Astrocyte (in vitro differentiated cells and primary cell): Measurements from ENCODE around the gene CDH13. TPM values are rescaled to one million over a fixed set of nuclear protein-coding genes. Genes with fewer than 3 reads are reported as not detected.
"Not testable (repeated sequence)": the region's sequence is repeated elsewhere in the genome, so short reads cannot be mapped to it uniquely, and the experiment has no call there.

Experiments used
- DNase-seq: peaks from one replicate; pipeline ENCODE4 v3.0.0-alpha.2; 2010; ENCODE audit warnings: low read depth
- FAIRE-seq: peaks from 2 replicates; lab custom pipeline; 2011; peaks lifted over from hg19 to GRCh38; lab: Jason Lieb, UNC
- H2AFZ ChIP-seq: 2 replicates; pipeline ENCODE4 v1.6.0; 2012; ENCODE audit warnings: low read depth, low read length, inconsistent platforms
- H3K27ac ChIP-seq: 2 replicates; pipeline ENCODE4 v1.5.1; 2011; ENCODE audit warnings: low read depth, low read length, inconsistent platforms
- H3K27me3 ChIP-seq: 2 replicates; pipeline ENCODE4 v1.6.0; 2011; ENCODE audit warnings: low read length, inconsistent platforms; ENCODE audit not compliant: insufficient read depth
- H3K36me3 ChIP-seq: 2 replicates; pipeline ENCODE4 v1.5.1; 2011; ENCODE audit warnings: low read length, inconsistent platforms; ENCODE audit not compliant: insufficient read depth
- H3K4me1 ChIP-seq: 2 replicates; pipeline ENCODE4 v1.5.1; 2011; ENCODE audit warnings: low read length, inconsistent platforms; ENCODE audit not compliant: insufficient read depth
- H3K4me2 ChIP-seq: 2 replicates; pipeline ENCODE4 v1.6.0; 2012; ENCODE audit warnings: low read length, inconsistent platforms
- H3K4me3 ChIP-seq: 2 replicates; pipeline ENCODE4 v1.5.1; 2011; ENCODE audit warnings: low read depth, mild to moderate bottlenecking, low read length, inconsistent platforms; ENCODE audit not compliant: insufficient read depth
- H3K79me2 ChIP-seq: 2 replicates; pipeline ENCODE4 v1.6.0; 2012; ENCODE audit warnings: mild to moderate bottlenecking, low read length, inconsistent platforms; ENCODE audit not compliant: insufficient read depth
- H3K9ac ChIP-seq: 2 replicates; pipeline ENCODE4 v1.6.0; 2012; ENCODE audit warnings: mild to moderate bottlenecking, low read length, inconsistent platforms
- H3K9me3 ChIP-seq: 2 replicates; pipeline ENCODE4 v1.5.1; 2012; ENCODE audit warnings: low read depth, mild to moderate bottlenecking, low read length, inconsistent platforms; ENCODE audit not compliant: insufficient read depth
- H4K20me1 ChIP-seq: 2 replicates; pipeline ENCODE4 v1.6.0; 2012; ENCODE audit warnings: low read length, inconsistent platforms; ENCODE audit not compliant: insufficient read depth
- H3K27ac Mint-ChIP-seq: one replicate; pipeline ENCODE4 v1.8.0; 2021; ENCODE audit warnings: mild to moderate bottlenecking, mixed read lengths; ENCODE audit not compliant: unreplicated experiment
- H3K27me3 Mint-ChIP-seq: one replicate; pipeline ENCODE4 v1.8.0; 2021; ENCODE audit warnings: low read depth, mixed read lengths; ENCODE audit not compliant: unreplicated experiment
- H3K36me3 Mint-ChIP-seq: one replicate; pipeline ENCODE4 v1.8.0; 2021; ENCODE audit warnings: low read depth, mixed read lengths; ENCODE audit not compliant: unreplicated experiment
- H3K4me1 Mint-ChIP-seq: one replicate; pipeline ENCODE4 v1.8.0; 2021; ENCODE audit warnings: low read depth, mixed read lengths; ENCODE audit not compliant: unreplicated experiment
- H3K4me3 Mint-ChIP-seq: one replicate; pipeline ENCODE4 v1.8.0; 2021; ENCODE audit warnings: mild to moderate bottlenecking, moderate library complexity, mixed read lengths; ENCODE audit not compliant: unreplicated experiment
- H3K9me3 Mint-ChIP-seq: one replicate; pipeline ENCODE4 v1.8.0; 2021; ENCODE audit warnings: mild to moderate bottlenecking, mixed read lengths; ENCODE audit not compliant: unreplicated experiment
- EZH2 ChIP-seq: IDR thresholded peaks from 2 replicates; pipeline ENCODE4 v1.6.1; 2012; ENCODE audit warnings: mild to moderate bottlenecking, low read length, inconsistent platforms; ENCODE audit not compliant: insufficient read depth
- total RNA-seq: library from RNA; stranded (reverse); gene quantifications from 2 replicates; pipeline ENCODE4 v1.2.1, GENCODE V29; 2021
- TF ChIP-seq, protein P1 (sequence below): IDR thresholded peaks from 2 replicates; pipeline ENCODE4 v1.5.1; 2011; ENCODE audit warnings: low read depth, mild to moderate bottlenecking, inconsistent platforms, low read length, moderate library complexity; ENCODE audit not compliant: insufficient read depth

The CDH13 gene
- total RNA-seq, 1 donor from 2014 or later, result 41.7 TPM

DNA sequence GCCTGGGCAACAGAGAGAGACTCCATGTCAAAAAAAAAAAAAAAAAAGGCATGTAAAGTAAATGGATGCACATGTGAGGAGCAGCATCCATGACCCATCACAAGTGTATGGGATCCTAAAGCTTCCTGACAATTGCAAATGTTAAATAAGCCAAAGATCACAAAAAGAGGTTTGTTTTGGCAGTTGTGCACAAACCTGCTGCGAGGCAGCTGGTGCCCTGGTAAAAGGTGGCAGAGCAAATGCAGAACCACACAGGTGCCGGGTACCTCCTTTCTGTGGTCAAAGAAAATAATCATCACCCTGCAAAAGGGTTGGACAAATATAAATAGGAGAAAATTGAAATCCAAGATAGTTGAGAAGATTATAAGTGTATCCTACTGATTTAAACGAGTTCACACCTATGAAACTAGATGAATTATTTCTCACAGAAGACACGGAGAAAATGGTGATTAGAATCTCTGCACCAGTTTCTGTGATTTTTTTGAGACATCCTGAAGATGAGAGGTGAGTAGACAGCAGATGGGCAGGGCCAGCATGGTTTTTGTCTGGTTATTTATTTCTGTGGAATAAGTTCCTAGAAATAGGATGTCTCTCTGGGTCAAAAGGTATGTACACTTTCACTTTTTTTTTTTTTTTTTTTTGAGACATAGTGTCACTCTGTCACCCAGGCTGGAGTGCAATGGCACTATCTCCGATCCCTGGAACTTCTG, 291.3 kb downstream of the CDH13 start:
- Histone ChIP-seq H3K4me1 (no peaks in the 10 kb centered on the region), H2AFZ (no peak overlapping the region), H3K9me3 (no peaks in the 10 kb centered on the region), H3K36me3 (no peaks in the 10 kb centered on the region), H3K27me3 (no peaks in the 10 kb centered on the region), H3K4me3 (no peak overlapping the region), H4K20me1 (peaks cover 14% of the 10 kb centered on the region), H3K27ac (no peak overlapping the region), H3K9ac (no peak overlapping the region), H3K79me2 (no peaks in the 10 kb centered on the region), H3K4me2 (no peak overlapping the region)
- H3K36me3 Mint-ChIP-seq, result peaks cover 2% of the 10 kb centered on the region
- DNase-seq, result no peak
- H3K27me3 Mint-ChIP-seq, result no peaks in the 10 kb centered on the region
- no peak for FAIRE-seq
- H3K27ac Mint-ChIP-seq, result no peak overlapping the region
- H3K4me1 Mint-ChIP-seq, result no peaks in the 10 kb centered on the region
- H3K9me3 Mint-ChIP-seq, result no peaks in the 10 kb centered on the region
- TF ChIP-seq, protein P1, sequence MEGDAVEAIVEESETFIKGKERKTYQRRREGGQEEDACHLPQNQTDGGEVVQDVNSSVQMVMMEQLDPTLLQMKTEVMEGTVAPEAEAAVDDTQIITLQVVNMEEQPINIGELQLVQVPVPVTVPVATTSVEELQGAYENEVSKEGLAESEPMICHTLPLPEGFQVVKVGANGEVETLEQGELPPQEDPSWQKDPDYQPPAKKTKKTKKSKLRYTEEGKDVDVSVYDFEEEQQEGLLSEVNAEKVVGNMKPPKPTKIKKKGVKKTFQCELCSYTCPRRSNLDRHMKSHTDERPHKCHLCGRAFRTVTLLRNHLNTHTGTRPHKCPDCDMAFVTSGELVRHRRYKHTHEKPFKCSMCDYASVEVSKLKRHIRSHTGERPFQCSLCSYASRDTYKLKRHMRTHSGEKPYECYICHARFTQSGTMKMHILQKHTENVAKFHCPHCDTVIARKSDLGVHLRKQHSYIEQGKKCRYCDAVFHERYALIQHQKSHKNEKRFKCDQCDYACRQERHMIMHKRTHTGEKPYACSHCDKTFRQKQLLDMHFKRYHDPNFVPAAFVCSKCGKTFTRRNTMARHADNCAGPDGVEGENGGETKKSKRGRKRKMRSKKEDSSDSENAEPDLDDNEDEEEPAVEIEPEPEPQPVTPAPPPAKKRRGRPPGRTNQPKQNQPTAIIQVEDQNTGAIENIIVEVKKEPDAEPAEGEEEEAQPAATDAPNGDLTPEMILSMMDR, result no peak
- H3K4me3 Mint-ChIP-seq, result no peak overlapping the region

DNA sequence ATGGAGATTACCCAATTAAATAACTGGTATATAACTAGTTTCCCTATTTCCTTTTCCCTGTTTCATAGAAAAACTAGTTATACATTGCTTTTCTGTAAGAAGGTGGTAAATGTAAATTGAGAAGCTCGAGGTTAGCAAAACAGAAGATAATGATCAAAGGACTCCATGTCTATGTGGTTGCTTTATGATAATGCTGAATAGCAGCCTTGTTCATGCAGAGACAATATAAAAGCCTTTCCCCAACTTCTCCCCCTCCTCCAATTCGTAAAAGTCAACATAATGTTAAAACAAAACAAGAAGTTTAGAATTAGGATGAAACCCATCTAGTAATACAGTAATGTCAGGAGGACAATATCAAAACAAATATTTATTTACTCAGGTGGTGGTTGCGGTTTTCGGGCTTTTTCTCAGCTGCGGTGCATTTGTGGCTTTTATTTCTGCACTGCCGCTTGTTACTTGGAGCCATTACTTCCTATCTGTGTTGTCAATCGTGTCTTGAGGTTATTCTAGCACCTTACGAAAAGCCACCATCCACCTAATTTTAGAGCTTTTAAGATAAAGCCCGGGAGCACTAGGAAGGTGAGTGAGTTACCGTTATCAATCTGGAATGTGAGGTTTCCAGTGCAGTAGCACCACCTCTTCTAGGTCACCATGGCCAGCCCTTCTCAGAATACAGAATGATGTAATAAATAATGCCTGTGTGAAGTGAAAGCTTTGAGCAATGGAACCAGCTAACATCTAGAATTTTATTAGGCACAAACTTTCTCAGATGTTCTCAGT, 297.5 kb downstream of the CDH13 start:
- DNase-seq (no peak), FAIRE-seq (no peak)
- Histone ChIP-seq H2AFZ (no peak overlapping the region), H3K9ac (no peak overlapping the region), H3K27ac (no peak overlapping the region), H3K79me2 (no peaks in the 10 kb centered on the region), H3K4me3 (no peak overlapping the region), H3K4me2 (no peak overlapping the region), H3K9me3 (no peaks in the 10 kb centered on the region), H3K27me3 (no peaks in the 10 kb centered on the region), H3K4me1 (no peaks in the 10 kb centered on the region), H4K20me1 (no peaks in the 10 kb centered on the region), H3K36me3 (no peaks in the 10 kb centered on the region)
- H3K27me3 Mint-ChIP-seq, result no peaks in the 10 kb centered on the region
- peaks cover 2% of the 10 kb centered on the region for H3K9me3 Mint-ChIP-seq
- no peak overlapping the region for H3K27ac Mint-ChIP-seq
- peaks cover 2% of the 10 kb centered on the region for H3K4me1 Mint-ChIP-seq
- TF ChIP-seq EZH2, result no peak
- TF ChIP-seq, protein P1, result no peak
- no peaks in the 10 kb centered on the region for H3K36me3 Mint-ChIP-seq
- no peak overlapping the region for H3K4me3 Mint-ChIP-seq

DNA sequence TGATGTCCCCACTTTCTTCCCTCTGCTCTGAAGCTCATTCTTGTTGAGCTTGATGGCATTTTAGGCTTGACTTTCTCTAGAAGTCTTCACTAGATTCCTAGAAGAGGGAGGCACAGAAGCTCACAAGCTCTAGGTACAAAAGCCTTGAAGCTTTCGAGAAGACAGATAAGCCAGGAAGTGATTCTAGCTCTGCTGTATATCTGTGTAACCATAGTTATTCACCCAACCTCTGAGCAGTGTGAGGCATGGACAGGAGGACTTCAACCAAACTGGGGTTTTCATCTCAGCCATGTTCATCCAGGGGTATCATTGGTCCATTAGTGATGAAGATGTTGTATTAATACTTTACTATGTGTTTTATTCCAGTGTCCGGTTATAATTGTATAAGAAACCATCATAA, 299.7 kb downstream of the CDH13 start:
- TF ChIP-seq, protein P1, result no peak
- TF ChIP-seq EZH2, result no peak
- no peaks in the 10 kb centered on the region for H3K36me3 ChIP-seq
- DNase-seq (no peak), FAIRE-seq (no peak)
- no peaks in the 10 kb centered on the region for H3K79me2 ChIP-seq
- Mint-ChIP-seq H3K9me3 (peaks cover 2% of the 10 kb centered on the region), H3K27ac (no peak overlapping the region), H3K4me3 (no peak overlapping the region), H3K36me3 (no peaks in the 10 kb centered on the region), H3K4me1 (peaks cover 2% of the 10 kb centered on the region), H3K27me3 (no peaks in the 10 kb centered on the region)
- no peaks in the 10 kb centered on the region for H3K27me3 ChIP-seq
- H4K20me1 ChIP-seq, result no peaks in the 10 kb centered on the region
- H3K9me3 ChIP-seq, result no peaks in the 10 kb centered on the region
- H3K27ac ChIP-seq, result no peak overlapping the region
- H3K9ac ChIP-seq, result no peak overlapping the region
- H2AFZ ChIP-seq, result no peak overlapping the region
- H3K4me2 ChIP-seq, result no peak overlapping the region
- H3K4me3 ChIP-seq, result no peak overlapping the region
- H3K4me1 ChIP-seq, result no peaks in the 10 kb centered on the region

DNA sequence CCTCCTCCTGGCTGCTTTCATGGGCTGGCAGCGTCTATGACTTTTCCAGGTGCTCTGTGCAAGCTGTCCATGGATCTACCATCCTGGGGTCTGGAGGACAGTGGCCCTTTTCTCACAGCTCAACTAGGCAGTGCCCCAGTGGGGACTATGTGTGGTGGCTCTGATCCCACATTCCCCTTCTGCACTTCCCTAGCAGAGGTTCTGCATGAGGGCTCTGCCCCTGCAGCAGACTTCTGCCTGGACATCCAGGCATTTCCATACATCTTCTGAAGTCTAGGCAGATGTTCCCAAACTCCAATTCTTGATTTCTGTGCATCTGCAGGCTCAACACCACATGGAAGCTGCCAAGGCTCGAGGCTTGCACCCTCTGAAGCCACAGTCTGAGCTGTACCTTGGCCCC, 307.2 kb downstream of the CDH13 start:
- not testable (repeated sequence) for H3K27ac Mint-ChIP-seq, H3K36me3 ChIP-seq, H4K20me1 ChIP-seq, H3K27me3 Mint-ChIP-seq, FAIRE-seq, H3K4me1 Mint-ChIP-seq, H3K4me2 ChIP-seq, H3K36me3 Mint-ChIP-seq, H3K9ac ChIP-seq, H3K9me3 ChIP-seq, H3K79me2 ChIP-seq, H3K27ac ChIP-seq, H2AFZ ChIP-seq, H3K27me3 ChIP-seq, DNase-seq, H3K4me3 ChIP-seq, H3K4me3 Mint-ChIP-seq
- H3K4me1 ChIP-seq, result peaks cover 11% of the 10 kb centered on the region
- peaks cover 14% of the 10 kb centered on the region for H3K9me3 Mint-ChIP-seq
